DND-41 (cell line): ENCODE data around the gene PSG2.
"Not testable (repeated sequence)": the region's sequence is repeated elsewhere in the genome, so short reads cannot be mapped to it uniquely, and the experiment has no call there.

Source experiments
- ATAC-seq: fragments of 200-7000 bp; cut with Tn5 transposase; 3 replicates; pipeline ENCODE4 v1.9.1; 2021; ENCODE audit warnings: low read depth; ENCODE audit not compliant: insufficient read depth
- DNase-seq: peaks from one replicate; pipeline ENCODE4 v3.0.0-alpha.2; 2020
- H2AFZ ChIP-seq: 2 replicates; pipeline ENCODE4 v1.6.0; 2012; ENCODE audit warnings: low read depth, low read length
- H3K27ac ChIP-seq: 2 replicates; pipeline ENCODE4 v1.5.1; 2012; ENCODE audit warnings: low read length, inconsistent platforms
- H3K27me3 ChIP-seq: fragments of 200-600 bp; sonication (generic); 2 replicates; pipeline ENCODE4 v1.6.0; 2012; ENCODE audit warnings: low read length, mild to moderate bottlenecking, inconsistent platforms; ENCODE audit not compliant: insufficient read depth, poor library complexity
- H3K36me3 ChIP-seq: 2 replicates; pipeline ENCODE4 v1.5.1; 2012; ENCODE audit warnings: low read length, inconsistent platforms; ENCODE audit not compliant: insufficient read depth
- H3K4me1 ChIP-seq: 2 replicates; pipeline ENCODE4 v1.5.1; 2012; ENCODE audit warnings: mild to moderate bottlenecking, low read length; ENCODE audit not compliant: insufficient read depth
- H3K4me2 ChIP-seq: 2 replicates; pipeline ENCODE4 v1.6.0; 2012; ENCODE audit warnings: mild to moderate bottlenecking, moderate library complexity, low read length, inconsistent platforms; ENCODE audit not compliant: insufficient read depth
- H3K4me3 ChIP-seq, 2 experiments: fragments of 200-600 bp in 1 of 2; shearing (Covaris generic) in 1 of 2; 2 replicates each; pipeline ENCODE4 v1.5.1; 2012 to 2016; ENCODE audit warnings: inconsistent platforms in 2 of 2, low read length in 2 of 2, mild to moderate bottlenecking in 2 of 2, low read depth in 1 of 2, moderate library complexity in 1 of 2
- H3K79me2 ChIP-seq: 2 replicates; pipeline ENCODE4 v1.6.0; 2012; ENCODE audit warnings: low read length, inconsistent platforms; ENCODE audit not compliant: insufficient read depth
- H3K9ac ChIP-seq: 2 replicates; pipeline ENCODE4 v1.6.0; 2012; ENCODE audit warnings: low read depth, mild to moderate bottlenecking, inconsistent platforms, low read length, moderate library complexity
- H3K9me3 ChIP-seq: 2 replicates; pipeline ENCODE4 v1.5.1; 2012; ENCODE audit warnings: low read length, moderate library complexity, mild to moderate bottlenecking, inconsistent platforms; ENCODE audit not compliant: insufficient read depth, severe bottlenecking
- H4K20me1 ChIP-seq: 2 replicates; pipeline ENCODE4 v1.6.0; 2012; ENCODE audit warnings: low read length; ENCODE audit not compliant: insufficient read depth
- EZH2 ChIP-seq: IDR thresholded peaks from 3 replicates; pipeline ENCODE4 v1.6.1; 2012; ENCODE audit warnings: borderline replicate concordance, low read depth, mild to moderate bottlenecking, moderate library complexity, low read length, inconsistent platforms; ENCODE audit not compliant: severe bottlenecking
- TF ChIP-seq, protein P1 (sequence below): IDR thresholded peaks from 2 replicates; pipeline ENCODE4 v1.5.1; 2012; ENCODE audit warnings: borderline replicate concordance, low read length, moderate library complexity, mild to moderate bottlenecking; ENCODE audit not compliant: poor library complexity, severe bottlenecking; ENCODE audit errors: extremely low read depth

The PSG2 gene

GRCh38 chr19:43124360-43124759 is 41.9 kb upstream of the PSG2 start:
- no peaks in the 10 kb centered on the region for H4K20me1 ChIP-seq

DNA sequence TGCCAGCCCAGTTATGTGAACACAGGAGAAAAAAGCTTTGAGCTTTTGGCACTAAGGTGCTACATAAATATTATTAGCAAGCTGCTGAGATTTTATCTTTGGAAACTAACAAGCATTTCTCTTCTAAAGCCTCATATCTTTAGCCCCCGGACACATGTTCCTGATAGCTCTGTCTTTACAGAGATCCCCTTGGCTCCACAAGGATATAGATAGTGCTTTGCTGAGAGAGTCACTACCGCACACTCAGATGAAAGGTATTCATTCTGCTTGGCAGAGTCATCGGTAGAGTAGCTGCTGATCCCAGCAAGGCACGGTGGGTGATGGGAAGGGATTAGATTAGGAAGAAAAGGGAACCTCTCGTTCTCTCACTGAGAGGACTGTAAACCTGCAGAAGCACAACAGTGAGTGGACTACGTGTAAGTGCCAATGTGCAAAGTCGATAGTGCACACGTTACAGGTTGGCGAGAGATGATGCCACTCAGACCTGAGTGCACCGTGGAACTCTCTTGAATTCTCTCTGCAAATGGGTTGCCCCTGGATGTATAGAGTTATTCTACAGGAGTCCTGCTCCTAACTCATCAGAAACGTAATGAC is 38.0 kb upstream of the PSG2 start:
- not testable (repeated sequence) for H3K36me3 ChIP-seq, H3K4me3 ChIP-seq, H3K9me3 ChIP-seq, H3K9ac ChIP-seq, ATAC-seq, H4K20me1 ChIP-seq, H3K27ac ChIP-seq, H2AFZ ChIP-seq, H3K79me2 ChIP-seq, DNase-seq, H3K4me1 ChIP-seq, H3K4me2 ChIP-seq, H3K27me3 ChIP-seq

More at GRCh38 chr19:43124360-43124759, 41.9 kb upstream of the PSG2 start:
- Histone ChIP-seq H2AFZ (no peak overlapping the region), H3K4me2 (no peak overlapping the region), H3K27me3 (no peaks in the 10 kb centered on the region), H3K36me3 (no peaks in the 10 kb centered on the region), H3K4me1 (no peaks in the 10 kb centered on the region), H3K9me3 (no peaks in the 10 kb centered on the region), H3K4me3 (no peak overlapping the region), H3K79me2 (no peaks in the 10 kb centered on the region), H3K27ac (no peak overlapping the region), H3K9ac (no peak overlapping the region)
- DNase-seq (no peak), ATAC-seq (no peak)
- no peak for TF ChIP-seq EZH2
- TF ChIP-seq, protein P1, sequence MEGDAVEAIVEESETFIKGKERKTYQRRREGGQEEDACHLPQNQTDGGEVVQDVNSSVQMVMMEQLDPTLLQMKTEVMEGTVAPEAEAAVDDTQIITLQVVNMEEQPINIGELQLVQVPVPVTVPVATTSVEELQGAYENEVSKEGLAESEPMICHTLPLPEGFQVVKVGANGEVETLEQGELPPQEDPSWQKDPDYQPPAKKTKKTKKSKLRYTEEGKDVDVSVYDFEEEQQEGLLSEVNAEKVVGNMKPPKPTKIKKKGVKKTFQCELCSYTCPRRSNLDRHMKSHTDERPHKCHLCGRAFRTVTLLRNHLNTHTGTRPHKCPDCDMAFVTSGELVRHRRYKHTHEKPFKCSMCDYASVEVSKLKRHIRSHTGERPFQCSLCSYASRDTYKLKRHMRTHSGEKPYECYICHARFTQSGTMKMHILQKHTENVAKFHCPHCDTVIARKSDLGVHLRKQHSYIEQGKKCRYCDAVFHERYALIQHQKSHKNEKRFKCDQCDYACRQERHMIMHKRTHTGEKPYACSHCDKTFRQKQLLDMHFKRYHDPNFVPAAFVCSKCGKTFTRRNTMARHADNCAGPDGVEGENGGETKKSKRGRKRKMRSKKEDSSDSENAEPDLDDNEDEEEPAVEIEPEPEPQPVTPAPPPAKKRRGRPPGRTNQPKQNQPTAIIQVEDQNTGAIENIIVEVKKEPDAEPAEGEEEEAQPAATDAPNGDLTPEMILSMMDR, result no peak

DNA sequence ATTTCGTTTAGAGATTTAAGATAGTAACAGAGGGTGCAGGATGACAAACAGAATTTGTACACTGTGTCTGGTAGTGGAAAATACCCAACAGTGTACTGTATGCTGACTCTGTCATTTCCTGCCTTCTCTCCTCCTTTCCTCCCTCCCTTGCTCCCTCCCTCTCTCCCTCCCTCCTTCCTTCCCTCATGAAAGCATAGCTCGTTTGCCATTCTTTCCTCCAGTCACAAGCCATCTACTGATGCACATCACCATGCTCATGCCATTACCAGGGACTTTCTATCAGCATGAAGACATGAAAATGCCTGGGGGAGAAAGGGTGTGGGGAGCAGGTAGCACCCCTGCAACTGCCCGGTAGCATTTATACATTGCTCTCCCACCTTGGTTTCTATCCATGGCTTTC is 37.0 kb upstream of the PSG2 start:
- H3K27me3 ChIP-seq, H3K27ac ChIP-seq, H3K4me1 ChIP-seq, DNase-seq, H3K9ac ChIP-seq, H3K36me3 ChIP-seq, H3K4me3 ChIP-seq, H3K79me2 ChIP-seq, ATAC-seq, H2AFZ ChIP-seq, H3K9me3 ChIP-seq, H4K20me1 ChIP-seq, H3K4me2 ChIP-seq: not testable (repeated sequence)

DNA sequence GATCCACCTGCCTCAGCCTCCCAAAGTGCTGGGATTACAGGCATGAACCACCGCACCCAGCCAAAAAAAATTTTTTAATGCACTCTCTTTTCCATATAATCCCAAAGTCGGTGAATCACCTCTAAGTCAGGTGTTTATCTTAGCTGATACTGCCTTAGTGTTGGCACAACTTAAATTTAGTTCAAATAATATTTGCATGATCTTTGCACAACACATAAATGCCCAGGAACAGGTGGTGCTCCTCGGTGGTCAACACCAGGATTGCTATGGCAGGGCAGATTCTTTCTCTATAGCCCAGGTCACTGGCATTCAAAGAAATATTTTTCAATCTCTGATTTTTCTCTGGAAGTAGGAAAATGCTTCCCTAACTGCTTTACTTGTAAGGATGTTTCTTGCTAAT is 33.9 kb upstream of the PSG2 start:
- H3K27ac ChIP-seq, result not testable (repeated sequence)

GRCh38 chr19:43115548-43115947 is 33.0 kb upstream of the PSG2 start:
- H3K9ac ChIP-seq, H3K79me2 ChIP-seq, H3K4me2 ChIP-seq, DNase-seq, H4K20me1 ChIP-seq, H2AFZ ChIP-seq, H3K36me3 ChIP-seq, H3K4me3 ChIP-seq, H3K27ac ChIP-seq, H3K4me1 ChIP-seq, H3K27me3 ChIP-seq, H3K9me3 ChIP-seq, ATAC-seq: not testable (repeated sequence)

More for the DNA sequence above, 33.9 kb upstream of the PSG2 start:
- not testable (repeated sequence) for H2AFZ ChIP-seq, H3K79me2 ChIP-seq, H3K4me3 ChIP-seq, ATAC-seq, H3K27me3 ChIP-seq, H3K4me2 ChIP-seq, DNase-seq, H4K20me1 ChIP-seq, H3K9me3 ChIP-seq, H3K9ac ChIP-seq, H3K4me1 ChIP-seq, H3K36me3 ChIP-seq

- H3K4me2 ChIP-seq, H3K79me2 ChIP-seq, DNase-seq, H3K9me3 ChIP-seq, H3K9ac ChIP-seq, H3K4me1 ChIP-seq, H3K27ac ChIP-seq, H3K36me3 ChIP-seq, H2AFZ ChIP-seq, H3K27me3 ChIP-seq, ATAC-seq, H3K4me3 ChIP-seq, H4K20me1 ChIP-seq: not testable (repeated sequence)
These were observed 32.6 kb upstream of the PSG2 start for GRCh38 chr19:43115064-43115463.

- not testable (repeated sequence) for H4K20me1 ChIP-seq, H3K27ac ChIP-seq, H3K4me2 ChIP-seq, H3K36me3 ChIP-seq, H3K4me3 ChIP-seq, DNase-seq, H3K27me3 ChIP-seq, H3K79me2 ChIP-seq, H2AFZ ChIP-seq, H3K4me1 ChIP-seq, H3K9ac ChIP-seq, H3K9me3 ChIP-seq, ATAC-seq
These were observed 32.1 kb upstream of the PSG2 start for GRCh38 chr19:43114626-43115025.
